ENCODE results near the gene ARSG. TPM values are rescaled to one million over a fixed set of nuclear protein-coding genes. Genes with fewer than 3 reads are reported as not detected.
A peak's percentile ranks its signal among the peaks of the same experiment; 100 is the strongest.

ARSG gene
- total RNA-seq, 1 donor from 2014 or later: 7.4 TPM

- no peaks in the 10 kb centered on the region for H3K36me3 Mint-ChIP-seq (ENCODE audit: low read depth)
- H3K27ac Mint-ChIP-seq (ENCODE audit: unreplicated experiment): peak overlapping the region; percentile 86
- TF ChIP-seq, protein P1, sequence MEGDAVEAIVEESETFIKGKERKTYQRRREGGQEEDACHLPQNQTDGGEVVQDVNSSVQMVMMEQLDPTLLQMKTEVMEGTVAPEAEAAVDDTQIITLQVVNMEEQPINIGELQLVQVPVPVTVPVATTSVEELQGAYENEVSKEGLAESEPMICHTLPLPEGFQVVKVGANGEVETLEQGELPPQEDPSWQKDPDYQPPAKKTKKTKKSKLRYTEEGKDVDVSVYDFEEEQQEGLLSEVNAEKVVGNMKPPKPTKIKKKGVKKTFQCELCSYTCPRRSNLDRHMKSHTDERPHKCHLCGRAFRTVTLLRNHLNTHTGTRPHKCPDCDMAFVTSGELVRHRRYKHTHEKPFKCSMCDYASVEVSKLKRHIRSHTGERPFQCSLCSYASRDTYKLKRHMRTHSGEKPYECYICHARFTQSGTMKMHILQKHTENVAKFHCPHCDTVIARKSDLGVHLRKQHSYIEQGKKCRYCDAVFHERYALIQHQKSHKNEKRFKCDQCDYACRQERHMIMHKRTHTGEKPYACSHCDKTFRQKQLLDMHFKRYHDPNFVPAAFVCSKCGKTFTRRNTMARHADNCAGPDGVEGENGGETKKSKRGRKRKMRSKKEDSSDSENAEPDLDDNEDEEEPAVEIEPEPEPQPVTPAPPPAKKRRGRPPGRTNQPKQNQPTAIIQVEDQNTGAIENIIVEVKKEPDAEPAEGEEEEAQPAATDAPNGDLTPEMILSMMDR (IDR thresholded peaks at IDR 0.05): no peak
- no peaks in the 10 kb centered on the region for H3K27me3 Mint-ChIP-seq (ENCODE audit: low read depth)
- peak overlapping the region; percentile 29 for H3K4me3 Mint-ChIP-seq (ENCODE audit: unreplicated experiment)
- no peak for DNase-seq (ENCODE audit: low spot score)
- peaks cover 5% of the 10 kb centered on the region for H3K9me3 Mint-ChIP-seq (ENCODE audit: low read depth)
- H3K4me1 Mint-ChIP-seq (ENCODE audit: low read depth): peaks cover 29% of the 10 kb centered on the region
These were observed 177.0 kb downstream of the ARSG start for GRCh38 chr17:68468334-68468733.

DNA sequence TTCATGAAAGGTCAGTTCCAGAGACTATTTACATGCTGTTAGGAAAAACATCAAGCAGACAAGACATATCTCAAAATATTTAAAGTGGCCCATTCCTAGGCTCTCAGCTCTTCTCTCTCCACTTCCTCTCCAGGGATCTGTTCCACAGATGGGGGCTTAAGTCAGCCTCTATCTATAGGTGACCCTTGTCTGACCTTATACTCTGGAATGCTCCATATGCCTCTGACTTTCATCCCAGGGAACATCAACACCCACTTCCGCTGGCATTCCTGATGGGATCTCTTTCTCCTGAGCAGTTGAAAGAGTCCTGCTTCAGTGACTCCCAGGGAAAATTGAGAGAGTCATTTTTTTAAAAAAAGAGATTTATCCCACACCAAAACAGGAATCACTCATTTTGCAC, 177.5 kb downstream of the ARSG start:
- Mint-ChIP-seq H3K4me1 (ENCODE audit: low read depth) (peaks cover 32% of the 10 kb centered on the region), H3K36me3 (ENCODE audit: low read depth) (no peaks in the 10 kb centered on the region), H3K4me3 (ENCODE audit: unreplicated experiment) (peak overlapping the region; percentile 19), H3K9me3 (ENCODE audit: low read depth) (peaks cover 5% of the 10 kb centered on the region), H3K27me3 (ENCODE audit: low read depth) (no peaks in the 10 kb centered on the region), H3K27ac (ENCODE audit: unreplicated experiment) (peak overlapping the region; percentile 86)
- TF ChIP-seq, protein P1 (IDR thresholded peaks at IDR 0.05): no peak
- DNase-seq (ENCODE audit: low spot score): no peak

Small RNA genes lying within 50 kb of the gene (microRNA-seq; reads per million reads assigned to microRNA genes)
- gene MIR635 (ENCODE audit: borderline number of aligned reads): not detected

Other genes starting within 250 kb of the ARSG start
- gene AMZ2, start 43.5 kb upstream of the ARSG start, total RNA-seq: 66.5 to 80.4 TPM (median 78.2 TPM) in 3 replicates
- 0.15 to 0.44 TPM (median 0.31 TPM) in 3 replicates for gene SLC16A6, start 368 bp upstream of the ARSG start, total RNA-seq
- gene WIPI1, start 166.0 kb downstream of the ARSG start, total RNA-seq: 109 to 119 TPM (median 112 TPM) in 3 replicates
- 267 to 300 TPM (median 269 TPM) in 3 replicates for gene PRKAR1A, start 220.9 kb downstream of the ARSG start, total RNA-seq

Data from chondrocyte (in vitro differentiated cells).